CD4-positive, alpha-beta T cell treated with Interleukin-1 beta for 1 hour (primary cell): Measurements from ENCODE around the gene BMAL2.
A peak's percentile ranks its signal among the peaks of the same experiment; 100 is the strongest.

Experiments used
- DNase-seq, 2 donors: peaks; one replicate each; pipeline ENCODE4 v3.0.0-alpha.2; 2020 to 2022

Gene BMAL2

DNA sequence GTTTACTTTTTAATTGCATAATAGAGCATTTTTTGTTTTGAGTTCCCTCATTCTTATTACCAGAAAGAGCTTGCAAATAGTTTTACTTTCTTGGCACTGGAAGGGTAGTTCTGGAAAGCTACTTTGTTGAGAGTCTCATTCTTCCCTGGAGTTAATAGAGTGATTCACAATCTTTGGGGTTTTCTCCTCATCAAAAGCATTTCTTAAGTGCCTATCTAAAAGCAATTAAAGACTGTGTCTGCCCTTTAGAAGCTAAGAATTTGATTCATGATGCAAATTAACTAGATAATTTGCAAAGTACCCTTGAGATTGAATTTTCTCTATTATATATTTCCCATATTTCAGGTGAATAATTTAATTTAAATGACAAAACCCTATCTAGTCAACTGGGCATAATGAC is 8.1 kb upstream of the BMAL2 start:
- no peak for DNase-seq

DNA sequence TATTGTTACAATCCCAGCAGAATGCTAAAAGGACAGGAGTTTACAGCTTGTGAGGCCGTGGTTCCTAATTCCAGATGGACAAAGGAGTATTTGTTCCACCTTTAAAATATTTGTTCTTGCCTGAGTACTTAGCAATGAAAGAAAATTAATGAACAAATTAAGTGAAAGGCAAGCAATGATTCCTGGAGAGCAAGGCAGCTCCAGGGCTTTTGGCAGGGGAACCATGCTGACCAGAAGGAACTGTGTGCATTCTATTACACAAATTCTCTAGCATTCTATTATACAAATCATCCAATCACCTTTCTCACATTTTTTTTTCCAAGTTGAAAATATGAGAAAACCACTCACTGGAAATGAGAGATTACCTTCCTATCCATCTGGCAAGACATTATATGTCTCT is 1.8 kb upstream of the BMAL2 start:
- DNase-seq: no peak

DNA sequence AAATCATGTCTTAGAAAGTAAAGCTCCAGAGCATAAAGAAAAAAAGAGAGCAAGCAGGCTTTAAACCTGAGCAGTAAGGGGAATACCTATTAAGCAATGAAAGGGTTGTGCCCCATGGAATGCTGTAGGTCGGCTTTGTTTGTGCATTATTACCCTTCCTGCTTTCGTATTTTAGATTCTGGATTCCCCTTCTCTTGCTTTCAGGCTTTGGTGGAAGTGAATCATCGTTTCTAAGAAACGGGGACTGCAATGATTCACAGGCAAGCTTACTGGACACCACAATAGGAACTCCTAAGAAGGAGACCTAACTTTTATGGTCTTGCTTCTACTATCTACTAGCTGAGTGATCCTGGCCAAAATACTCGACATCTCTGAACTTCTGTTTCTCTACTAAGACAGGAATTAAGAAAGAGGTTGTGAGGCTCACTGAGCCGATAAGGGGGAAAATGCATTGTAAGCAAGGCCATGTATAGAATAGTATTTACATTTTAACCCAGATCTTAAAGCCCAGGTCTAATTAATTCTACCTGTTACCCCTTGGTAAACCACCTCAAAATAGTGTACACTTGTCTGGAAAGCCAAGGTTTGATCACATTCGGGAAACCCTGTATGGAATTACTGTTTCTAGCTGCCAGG is 1.2 kb upstream of the BMAL2 start:
- DNase-seq: peak in 1 of 2 donors; percentile 28

DNA sequence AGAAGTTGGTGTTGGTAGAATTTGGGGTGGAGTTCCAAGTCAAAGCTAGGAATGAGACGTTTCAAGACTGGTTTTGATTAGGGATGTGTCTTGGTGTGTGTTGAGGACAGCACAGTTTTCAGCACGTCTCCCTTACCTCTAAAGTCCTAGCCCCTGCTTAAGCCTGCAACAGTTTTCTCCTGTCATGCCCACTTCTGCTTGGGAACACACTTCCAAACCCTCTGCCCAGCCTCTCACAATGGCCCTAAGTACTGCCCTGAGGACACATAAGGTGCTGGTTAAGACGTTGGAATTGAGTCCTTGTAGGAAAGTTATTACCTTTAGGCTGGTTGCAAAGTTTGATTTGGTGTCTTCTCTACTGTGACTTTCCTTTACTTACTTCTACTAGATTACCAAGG is 710 bp upstream of the BMAL2 start:
- no peak for DNase-seq

DNA sequence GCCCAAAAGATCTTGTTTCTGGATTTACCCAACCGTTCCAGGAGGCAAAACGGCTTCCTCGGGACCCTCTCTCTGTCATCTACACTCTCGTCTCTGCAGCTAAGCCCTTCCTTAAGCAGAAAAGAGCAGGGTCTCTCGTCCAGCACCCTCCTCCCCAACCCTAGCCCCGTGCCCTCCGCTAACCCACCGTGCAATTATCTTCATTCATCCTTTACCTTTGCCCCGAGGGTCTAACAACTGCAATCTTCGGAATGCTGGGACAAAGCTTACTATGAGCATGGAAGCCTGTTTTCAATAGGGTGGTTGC is 276 bp upstream of the BMAL2 start:
- DNase-seq: no peak

DNA sequence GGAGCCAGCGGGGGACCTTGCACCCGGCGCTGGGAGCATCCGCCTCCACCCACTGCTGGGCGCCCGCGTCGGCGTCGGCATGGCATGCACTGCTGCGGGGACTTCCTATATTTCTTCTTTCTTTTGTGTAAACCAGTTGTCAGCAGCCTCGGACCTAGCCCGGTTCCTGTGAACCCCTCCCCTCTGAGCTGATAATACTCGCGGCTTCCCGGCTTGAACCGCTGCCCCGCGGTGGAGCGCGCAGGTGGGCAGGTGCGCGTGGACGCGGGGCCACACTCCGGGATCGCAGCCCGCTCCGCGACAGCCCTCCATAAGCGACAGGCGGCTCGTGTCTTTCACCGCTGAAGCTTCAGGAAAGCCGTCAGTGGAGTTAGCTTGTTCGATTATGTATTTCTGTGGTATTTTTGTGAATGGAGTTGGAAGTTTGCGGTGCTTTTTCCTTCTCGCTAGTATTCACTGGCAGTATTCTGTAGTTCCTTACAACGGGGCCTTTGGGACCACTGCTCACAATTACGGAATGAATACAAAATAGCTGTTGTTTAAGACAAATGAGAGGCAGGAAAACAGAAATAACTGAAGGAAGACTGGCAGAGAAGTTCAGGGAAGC is 870 bp downstream of the BMAL2 start:
- DNase-seq: peak; percentile 27 to 49

DNA sequence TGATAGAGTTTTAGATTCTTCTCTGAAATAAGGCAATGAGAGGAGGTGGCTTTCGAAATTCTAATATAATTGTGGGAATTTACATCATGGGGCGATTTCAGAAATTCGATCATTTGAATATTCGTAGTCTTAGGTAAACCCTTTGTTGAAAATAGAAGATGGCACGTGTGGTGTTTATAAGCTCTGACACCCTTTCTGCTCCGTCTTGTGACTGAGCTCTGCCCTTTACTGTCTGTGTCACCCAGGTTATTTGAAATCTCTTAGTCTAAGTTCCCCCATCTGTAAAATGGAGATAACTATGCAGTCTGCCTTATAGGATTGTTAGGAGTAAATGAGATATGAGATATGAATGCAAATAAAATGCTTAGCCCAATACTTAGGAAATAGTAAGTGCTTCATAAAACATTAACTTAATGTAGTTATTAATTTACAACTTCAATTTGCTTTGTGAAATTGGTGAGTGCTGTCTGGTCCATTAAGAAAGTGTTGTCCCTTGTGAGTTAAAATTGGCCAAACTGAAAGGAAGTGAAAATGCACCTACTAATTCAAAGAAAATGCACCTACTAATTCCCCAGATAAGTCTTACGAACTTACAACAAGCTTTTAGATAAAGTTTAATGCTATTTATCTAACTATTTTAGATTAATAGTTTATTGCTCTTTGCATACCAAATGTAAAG is 1.5 kb downstream of the BMAL2 start:
- DNase-seq: no peak

DNA sequence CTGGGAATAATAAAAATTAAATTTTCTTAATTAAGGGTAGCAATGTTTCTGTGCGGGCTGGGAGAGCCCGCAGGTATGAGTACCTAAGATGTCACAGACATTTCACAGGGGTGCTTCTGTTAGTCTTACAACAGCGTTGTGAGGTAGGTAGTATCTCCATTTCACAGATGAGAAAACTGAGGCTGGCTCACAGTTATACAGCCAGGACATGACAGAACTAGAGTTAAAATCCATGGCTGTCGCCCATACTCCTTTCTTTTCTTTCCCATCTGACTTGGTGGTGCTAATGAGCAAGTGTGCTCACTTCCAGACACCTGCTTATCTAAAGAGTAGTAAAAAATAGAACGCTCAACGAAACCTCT is 2.1 kb downstream of the BMAL2 start:
- DNase-seq: no peak

DNA sequence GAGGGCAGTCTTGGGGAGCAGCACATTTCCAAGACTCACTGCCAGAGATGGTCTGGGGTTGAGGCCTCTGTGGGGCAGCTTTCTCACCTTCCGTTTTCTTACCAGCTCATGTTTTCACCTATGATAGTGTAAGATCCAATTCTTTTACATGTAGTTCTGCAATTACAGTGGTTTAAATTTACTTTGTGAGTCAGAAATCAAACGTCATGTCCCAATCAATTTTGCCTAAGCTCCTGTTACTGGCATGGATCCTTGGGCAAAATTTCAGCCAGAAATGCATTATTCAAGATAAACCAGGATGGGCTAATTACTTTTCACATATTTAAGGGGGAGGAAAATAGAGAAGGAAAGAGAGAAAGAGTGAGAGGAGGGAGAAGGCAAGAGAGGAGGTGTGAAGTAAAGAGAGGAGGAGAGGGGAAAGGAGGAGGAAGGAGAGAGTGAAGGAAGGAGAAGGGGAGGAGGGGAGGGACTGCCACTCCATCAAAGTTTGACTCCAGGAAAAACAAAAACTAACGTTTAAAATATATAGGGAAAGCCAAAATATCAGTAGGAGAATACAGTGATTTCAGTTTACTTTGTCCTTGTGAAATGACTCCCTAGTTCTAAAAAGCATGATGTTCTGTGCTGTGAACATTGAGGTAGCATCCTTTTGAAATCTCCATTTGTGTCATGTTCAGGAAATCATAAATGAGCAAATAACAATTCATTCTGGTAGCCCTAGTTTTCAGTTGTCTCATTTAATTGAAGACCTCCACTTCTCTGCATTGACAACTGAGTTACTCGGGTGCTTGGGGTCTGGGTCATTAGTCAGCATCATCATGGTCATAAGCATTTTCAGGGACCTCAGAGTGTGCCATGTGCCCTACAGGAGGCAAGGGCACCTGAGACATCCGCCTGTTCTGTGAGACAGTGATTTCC is 3.0 kb downstream of the BMAL2 start:
- DNase-seq: no peak

DNA sequence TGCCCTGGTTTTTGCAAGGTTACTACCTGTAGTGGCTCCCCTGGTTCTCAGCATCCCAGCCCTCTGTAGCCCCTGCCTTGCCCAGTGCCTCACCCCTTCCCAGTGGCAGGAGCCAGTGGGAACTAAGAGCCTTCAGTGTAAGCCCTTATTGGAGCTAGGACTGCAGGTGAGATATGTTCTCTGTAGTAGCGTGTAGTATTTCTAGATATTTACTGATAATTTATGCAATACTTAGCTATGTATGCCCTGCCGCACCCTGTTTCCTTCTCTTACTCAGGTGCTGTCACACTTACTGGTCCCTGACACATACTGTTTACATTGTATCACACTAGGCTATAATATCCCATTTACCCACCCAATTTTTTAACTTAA is 3.6 kb downstream of the BMAL2 start:
- no peak for DNase-seq

DNA sequence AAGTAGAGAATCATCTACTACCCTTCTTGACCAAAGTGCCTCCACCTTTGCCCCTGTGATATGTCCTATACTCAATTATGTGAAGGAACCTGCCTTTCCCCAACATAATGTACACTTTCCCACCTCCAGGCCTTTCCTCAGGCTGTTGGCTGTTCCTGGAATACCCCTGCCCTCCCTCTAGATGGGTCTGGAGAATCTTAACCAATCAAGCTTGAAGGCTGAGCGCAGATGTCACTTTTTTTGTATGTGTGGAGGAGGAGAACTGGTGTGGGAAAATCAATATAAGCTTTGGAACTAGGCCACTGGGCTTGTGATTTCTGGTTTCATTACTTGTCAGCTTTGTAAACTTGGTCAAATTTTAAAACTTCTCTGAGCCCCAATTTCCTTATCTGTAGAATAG is 4.7 kb downstream of the BMAL2 start:
- DNase-seq: no peak

DNA sequence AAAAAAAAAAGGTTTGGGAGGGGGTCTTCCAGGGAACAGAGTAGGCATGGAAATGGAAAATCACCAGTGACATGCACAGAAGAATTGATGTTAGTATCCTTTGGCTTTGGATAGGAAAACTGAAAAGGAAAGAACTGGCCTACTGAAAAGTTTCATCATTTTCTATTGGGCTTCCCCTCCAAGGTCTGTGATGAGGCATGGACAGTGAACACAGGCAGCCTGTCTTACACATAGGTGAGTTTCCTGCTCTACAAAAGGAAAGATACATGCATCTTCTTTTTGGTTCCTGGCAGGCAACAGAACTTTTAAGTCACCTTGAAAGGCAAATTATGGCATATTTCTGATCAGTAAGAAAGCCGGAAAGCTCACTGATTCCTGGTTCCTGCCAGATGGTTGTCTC is 5.8 kb downstream of the BMAL2 start:
- no peak for DNase-seq

DNA sequence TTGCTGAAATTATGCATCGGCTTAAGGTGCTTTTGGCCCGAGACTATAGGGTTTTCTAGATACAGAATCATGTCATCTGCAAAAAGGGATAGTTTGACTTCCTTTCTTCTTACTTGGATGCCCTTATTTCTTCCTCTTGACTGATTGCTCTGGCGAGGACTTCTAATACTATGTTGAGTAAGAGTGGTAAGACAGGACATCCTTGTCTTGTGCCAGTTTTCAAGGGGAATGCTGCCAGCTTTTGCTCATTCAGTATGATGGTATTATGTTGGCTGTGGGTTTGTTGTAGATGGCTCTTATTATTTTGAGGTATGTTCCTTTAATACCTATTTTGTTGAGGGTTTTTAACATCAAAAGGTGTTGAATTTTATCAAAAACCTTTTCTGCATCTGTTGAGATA is 8.3 kb downstream of the BMAL2 start:
- DNase-seq: no peak

DNA sequence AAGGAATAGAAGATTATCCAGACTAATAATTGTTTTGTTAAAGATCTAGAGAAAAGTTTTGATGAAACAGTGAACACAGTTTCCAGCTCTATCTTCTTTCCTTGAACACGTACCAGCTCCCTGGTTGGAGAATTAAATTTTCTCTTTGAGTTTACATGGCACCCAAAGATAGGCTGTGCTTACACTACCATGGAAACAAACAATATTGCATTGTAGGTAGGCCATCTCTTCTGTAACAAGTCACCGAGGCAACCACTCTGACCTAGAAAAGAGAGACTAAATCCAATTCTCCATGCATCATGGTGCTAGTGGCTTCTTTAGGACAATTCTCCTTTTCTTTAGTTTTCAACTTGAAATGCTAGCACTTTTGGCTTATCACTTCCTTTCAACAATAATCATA is 9.9 kb downstream of the BMAL2 start:
- no peak for DNase-seq

DNA sequence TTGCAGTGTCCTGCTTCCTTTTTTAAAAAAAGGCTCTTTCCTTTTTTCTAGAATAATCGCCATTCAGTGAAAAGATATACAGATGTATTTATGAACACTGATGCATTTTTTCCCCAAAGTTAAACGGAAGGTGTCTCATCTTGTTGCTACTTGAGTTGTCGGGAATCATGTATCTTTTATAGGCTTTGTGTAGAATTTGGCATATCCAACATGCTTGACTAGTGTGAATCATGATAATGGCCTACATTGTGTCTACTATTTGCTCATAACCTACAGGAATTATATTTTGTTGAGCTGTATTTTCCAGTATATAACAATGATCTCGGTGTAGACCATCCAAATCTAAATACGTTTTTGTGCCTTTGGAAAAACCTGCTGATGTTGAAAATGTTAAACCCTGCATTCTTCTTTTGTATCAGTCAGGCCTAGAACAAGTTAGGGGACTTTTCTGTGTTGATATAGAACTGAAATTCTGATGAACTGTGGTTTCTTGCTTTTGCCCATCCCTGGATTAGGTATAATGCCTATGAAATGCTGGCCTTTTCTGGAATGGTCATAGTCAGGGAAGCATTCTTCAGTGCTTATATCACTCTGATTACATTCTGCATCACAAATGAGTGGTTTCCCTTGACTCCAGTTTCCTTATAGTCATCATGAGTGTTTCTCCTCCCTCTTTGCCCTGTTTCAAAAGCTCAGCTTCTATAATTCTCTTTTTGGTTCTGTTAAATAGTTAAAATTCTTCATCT is 10.8 kb downstream of the BMAL2 start:
- no peak for DNase-seq

DNA sequence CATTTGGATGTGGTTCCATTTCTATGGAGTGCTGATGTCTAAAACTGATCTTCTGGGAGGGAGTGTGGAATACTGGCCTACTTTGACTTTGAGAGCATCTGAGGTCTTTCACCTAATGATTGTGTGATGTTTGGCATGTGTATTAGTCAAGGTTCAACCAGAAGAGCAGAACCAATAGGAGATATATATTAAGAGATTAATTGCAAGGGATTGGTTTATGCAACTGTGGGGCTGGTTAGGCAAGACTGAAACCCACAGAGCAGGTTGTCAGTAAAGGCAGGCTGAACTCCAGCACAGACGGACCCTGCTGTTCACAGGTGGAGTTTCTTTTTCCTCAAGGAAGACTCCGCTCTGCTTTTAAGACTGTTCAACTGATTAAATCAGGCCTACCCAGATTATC is 11.6 kb downstream of the BMAL2 start:
- no peak for DNase-seq

DNA sequence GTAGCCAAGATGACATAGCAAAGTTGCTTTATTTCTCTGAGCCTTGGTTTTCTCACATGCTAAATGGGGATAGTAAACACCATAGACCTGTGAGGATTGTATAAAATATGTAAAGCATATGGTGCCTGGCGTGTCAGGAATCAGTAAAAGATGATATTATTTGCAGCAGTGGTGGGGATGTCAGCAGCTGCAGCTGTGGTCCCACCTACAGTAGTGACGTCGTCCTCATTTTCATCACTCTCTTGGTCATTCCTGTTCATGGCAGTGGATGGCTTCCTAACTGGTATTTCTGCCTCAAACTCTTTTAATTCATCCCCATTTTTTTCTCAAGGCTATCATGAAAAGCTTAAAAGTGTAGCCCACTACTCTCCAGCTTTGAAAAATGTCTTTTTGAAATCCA is 12.1 kb downstream of the BMAL2 start:
- no peak for DNase-seq

DNA sequence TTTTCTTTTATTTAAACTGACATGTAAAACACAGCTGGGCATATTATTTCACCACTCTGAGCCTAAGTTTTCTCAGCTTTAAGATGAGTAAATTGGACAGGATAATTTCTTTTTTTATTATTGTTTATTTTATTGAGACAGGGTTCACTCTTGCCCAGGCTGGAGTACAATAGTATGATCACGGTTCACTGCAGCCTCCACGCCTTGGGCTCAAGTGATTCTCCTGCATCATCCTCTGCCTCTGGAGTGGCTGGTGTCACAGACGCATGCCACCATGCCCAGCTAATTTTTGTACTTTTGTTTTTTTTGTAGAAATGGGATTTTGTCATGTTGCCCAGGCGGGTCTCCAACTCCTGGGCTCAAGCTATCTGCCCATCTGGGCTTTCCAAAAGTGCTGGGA is 12.7 kb downstream of the BMAL2 start:
- no peak for DNase-seq

DNA sequence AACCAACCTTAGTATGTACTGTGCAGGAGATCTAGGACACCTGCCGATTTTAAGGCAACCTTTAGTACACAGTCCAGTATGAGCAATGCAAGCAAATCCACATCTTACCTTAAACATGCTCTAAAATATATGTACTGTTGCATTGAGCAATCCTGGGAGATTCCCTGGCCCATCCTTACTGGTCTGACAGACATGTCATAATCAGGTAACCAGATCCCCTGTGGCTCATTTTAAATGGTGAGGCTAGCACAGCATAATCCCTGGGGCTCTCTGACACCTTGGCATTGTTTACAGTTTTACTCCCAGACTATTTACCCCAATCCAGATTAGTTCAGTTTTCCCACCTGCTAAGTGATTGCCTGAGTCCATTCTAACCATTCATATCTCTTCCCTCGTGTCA is 15.1 kb downstream of the BMAL2 start:
- no peak for DNase-seq

DNA sequence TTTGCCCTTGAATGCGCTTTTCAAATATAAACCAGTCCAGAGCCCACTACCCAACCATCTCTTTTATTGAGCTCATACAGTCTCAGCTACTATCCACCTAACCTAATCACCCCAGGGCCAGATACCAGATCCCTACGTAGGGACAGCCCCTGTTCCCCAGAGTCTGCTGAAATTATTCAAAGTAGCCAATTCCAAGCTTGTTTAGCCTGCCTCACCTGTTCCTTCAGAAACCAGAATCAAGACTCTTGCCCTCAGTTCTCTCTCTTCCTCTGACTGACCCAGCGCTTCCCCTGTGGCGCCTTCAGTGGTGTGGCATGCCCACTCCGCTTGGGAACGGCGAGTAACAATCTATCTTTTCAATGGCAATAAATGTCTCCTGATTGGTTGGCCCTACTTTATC is 18.8 kb downstream of the BMAL2 start:
- no peak for DNase-seq

DNA sequence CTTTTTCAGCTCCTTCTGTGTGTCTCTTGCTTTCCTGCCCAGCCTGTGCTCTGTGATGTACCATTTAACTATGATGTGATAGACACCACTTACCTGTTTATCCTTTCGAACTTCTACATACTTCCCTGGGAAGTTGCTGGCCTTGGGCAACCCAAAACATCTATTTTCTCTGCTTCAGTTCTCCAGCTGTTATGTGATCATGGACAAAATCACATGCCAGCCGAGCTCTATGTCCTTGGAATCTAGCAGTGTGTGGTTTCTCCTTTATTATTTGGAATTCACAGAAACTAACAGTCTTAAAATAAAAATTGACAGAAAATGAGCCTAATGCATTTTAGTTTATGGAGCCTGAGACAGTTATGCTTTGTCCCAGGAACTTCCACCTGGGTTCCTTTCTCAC is 22.9 kb downstream of the BMAL2 start:
- no peak for DNase-seq

DNA sequence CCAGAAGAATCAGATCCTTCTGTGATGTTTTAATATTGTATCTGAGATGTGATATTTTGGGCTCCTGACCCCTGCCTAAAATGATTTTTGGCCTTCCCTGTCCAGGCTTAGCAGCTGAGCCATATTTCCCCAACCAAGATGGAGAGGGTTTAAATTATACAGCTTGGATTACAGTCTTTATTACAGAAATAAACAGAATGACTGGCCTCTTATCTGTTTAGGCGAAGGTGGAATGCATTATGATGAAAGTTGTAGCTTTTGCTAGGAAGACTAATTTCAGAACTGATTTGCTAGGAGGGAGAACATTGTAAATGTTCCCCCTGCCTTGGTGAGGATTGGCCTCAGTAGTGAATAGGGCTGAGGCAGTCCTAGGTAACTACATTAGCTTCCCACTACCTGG is 23.3 kb downstream of the BMAL2 start:
- no peak for DNase-seq
